WTC11 (cell line): ENCODE results near the gene LIMS4.
"Not testable (repeated sequence)": the region's sequence is repeated elsewhere in the genome, so short reads cannot be mapped to it uniquely, and the experiment has no call there.

Experiments used
- JUN ChIP-seq: sonication (generic); formaldehyde crosslinking; IDR thresholded peaks from 2 replicates; pipeline ENCODE4 v1.8.0; 2023; ENCODE audit warnings: mild to moderate bottlenecking, missing genetic modification reagents
- SP1 ChIP-seq: sonication (generic); formaldehyde crosslinking; conservative IDR thresholded peaks from 2 replicates; pipeline ENCODE4 v1.8.1; 2022; ENCODE audit warnings: missing genetic modification reagents
- TF ChIP-seq, protein P1 (sequence below): fragments of 200-600 bp; IDR thresholded peaks from 2 replicates; pipeline ENCODE4 v1.8.0; 2022; ENCODE audit warnings: antibody characterized with exemption
- TF ChIP-seq, protein P2 (sequence below): sonication (generic); formaldehyde crosslinking; IDR thresholded peaks from 2 replicates; pipeline ENCODE4 v1.8.1; 2023; ENCODE audit warnings: mild to moderate bottlenecking, missing genetic modification reagents, moderate library complexity
- TF ChIP-seq, protein P3 (sequence below): sonication (generic); formaldehyde crosslinking; IDR thresholded peaks from 2 replicates; pipeline ENCODE4 v1.8.1; 2023; ENCODE audit warnings: mild to moderate bottlenecking, missing genetic modification reagents, moderate library complexity

DNA sequence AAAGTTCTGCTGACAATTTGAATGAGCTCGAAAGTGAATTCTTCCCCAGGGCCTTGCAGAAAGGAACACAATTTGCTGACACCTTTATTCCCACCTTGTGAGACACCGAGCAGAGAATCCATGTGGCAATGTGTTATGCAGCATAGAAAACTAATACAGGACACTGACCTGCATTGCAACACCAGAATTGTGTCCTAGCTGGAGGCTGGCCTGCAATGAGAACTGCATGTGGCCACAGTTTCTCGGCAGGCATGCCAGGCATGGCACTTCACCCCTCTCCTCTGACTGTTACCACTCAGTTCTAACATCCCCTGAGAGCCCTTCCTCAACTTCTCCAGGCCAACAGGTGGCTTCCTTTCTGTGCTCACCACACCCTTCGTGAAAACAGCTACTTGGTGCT lies 46.9 kb downstream of the LIMS4 start:
- TF ChIP-seq, protein P1, sequence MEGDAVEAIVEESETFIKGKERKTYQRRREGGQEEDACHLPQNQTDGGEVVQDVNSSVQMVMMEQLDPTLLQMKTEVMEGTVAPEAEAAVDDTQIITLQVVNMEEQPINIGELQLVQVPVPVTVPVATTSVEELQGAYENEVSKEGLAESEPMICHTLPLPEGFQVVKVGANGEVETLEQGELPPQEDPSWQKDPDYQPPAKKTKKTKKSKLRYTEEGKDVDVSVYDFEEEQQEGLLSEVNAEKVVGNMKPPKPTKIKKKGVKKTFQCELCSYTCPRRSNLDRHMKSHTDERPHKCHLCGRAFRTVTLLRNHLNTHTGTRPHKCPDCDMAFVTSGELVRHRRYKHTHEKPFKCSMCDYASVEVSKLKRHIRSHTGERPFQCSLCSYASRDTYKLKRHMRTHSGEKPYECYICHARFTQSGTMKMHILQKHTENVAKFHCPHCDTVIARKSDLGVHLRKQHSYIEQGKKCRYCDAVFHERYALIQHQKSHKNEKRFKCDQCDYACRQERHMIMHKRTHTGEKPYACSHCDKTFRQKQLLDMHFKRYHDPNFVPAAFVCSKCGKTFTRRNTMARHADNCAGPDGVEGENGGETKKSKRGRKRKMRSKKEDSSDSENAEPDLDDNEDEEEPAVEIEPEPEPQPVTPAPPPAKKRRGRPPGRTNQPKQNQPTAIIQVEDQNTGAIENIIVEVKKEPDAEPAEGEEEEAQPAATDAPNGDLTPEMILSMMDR = not testable (repeated sequence)
- TF ChIP-seq, protein P2, sequence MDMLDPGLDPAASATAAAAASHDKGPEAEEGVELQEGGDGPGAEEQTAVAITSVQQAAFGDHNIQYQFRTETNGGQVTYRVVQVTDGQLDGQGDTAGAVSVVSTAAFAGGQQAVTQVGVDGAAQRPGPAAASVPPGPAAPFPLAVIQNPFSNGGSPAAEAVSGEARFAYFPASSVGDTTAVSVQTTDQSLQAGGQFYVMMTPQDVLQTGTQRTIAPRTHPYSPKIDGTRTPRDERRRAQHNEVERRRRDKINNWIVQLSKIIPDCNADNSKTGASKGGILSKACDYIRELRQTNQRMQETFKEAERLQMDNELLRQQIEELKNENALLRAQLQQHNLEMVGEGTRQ = not testable (repeated sequence)
- not testable (repeated sequence) for TF ChIP-seq SP1, JUN (CRISPR knock-in tag)
- TF ChIP-seq, protein P3, sequence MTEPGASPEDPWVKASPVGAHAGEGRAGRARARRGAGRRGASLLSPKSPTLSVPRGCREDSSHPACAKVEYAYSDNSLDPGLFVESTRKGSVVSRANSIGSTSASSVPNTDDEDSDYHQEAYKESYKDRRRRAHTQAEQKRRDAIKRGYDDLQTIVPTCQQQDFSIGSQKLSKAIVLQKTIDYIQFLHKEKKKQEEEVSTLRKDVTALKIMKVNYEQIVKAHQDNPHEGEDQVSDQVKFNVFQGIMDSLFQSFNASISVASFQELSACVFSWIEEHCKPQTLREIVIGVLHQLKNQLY (CRISPR knock-in tag) = not testable (repeated sequence)
